Fibroblast of villous mesenchyme (primary cell): ENCODE measurements around the gene ABCG1. TPM values are rescaled to one million over a fixed set of nuclear protein-coding genes. Genes with fewer than 3 reads are reported as not detected.

Source experiments
- DNase-seq: peaks from one replicate; pipeline ENCODE4 v3.0.0-alpha.2; 2010; ENCODE audit warnings: low read depth
- H3K4me3 ChIP-seq: 2 replicates; pipeline ENCODE4 v1.5.1; 2011; ENCODE audit warnings: low read depth, mild to moderate bottlenecking, low read length
- CTCF ChIP-seq: IDR thresholded peaks from 2 replicates; pipeline ENCODE4 v1.5.1; 2012; ENCODE audit warnings: low read depth, mild to moderate bottlenecking, low read length; ENCODE audit not compliant: insufficient read depth
- total RNA-seq: library from RNA; depleted of rRNA; stranded (reverse); fragments of >200 nt; gene quantifications from 2 replicates; pipeline ENCODE4 v1.2.3, GENCODE V29; 2012

Gene ABCG1
- total RNA-seq, 1 donor: 0.43 TPM

- H3K4me3 ChIP-seq: no peak overlapping the region
- no peak for TF ChIP-seq CTCF
- DNase-seq: no peak
Measured at GRCh38 chr21:42320791-42321190, 101.9 kb downstream of the ABCG1 start.

GRCh38 chr21:42321231-42321630 is 102.3 kb downstream of the ABCG1 start:
- TF ChIP-seq CTCF: no peak
- no peak overlapping the region for H3K4me3 ChIP-seq
- DNase-seq: no peak

GRCh38 chr21:42321845-42322244 is 102.9 kb downstream of the ABCG1 start:
- no peak for DNase-seq
- no peak for TF ChIP-seq CTCF
- no peak overlapping the region for H3K4me3 ChIP-seq

GRCh38 chr21:42324896-42325295 is 106.0 kb downstream of the ABCG1 start:
- DNase-seq: no peak
- no peak overlapping the region for H3K4me3 ChIP-seq
- no peak for TF ChIP-seq CTCF

GRCh38 chr21:42330380-42331371 is 111.7 kb downstream of the ABCG1 start:
- H3K4me3 ChIP-seq: no peak overlapping the region
- no peak for DNase-seq
- TF ChIP-seq CTCF: no peak

GRCh38 chr21:42331660-42332059 is 112.7 kb downstream of the ABCG1 start:
- TF ChIP-seq CTCF: no peak
- no peak overlapping the region for H3K4me3 ChIP-seq
- no peak for DNase-seq
